ENCODE measurements around the gene SMAD9.

The SMAD9 gene

DNA sequence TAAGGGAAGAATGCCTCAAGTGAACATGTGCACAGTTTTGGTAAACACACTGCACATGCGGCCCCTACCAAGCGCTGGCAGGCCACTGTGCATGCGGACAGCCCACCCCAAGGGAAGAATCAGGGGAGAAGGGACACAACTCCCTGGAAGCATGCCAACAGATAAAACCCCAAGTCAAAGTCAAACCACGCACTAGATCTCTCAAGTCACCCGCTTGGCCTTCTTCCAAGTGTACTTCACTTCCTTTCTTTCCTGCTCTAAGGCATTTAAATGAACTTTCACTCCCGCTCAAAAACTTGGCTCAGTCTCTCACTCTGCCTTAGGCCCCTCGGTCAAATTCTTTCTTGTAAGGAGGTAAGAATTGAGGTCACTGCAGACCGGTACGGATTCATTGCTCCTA lies 105.6 kb downstream of the SMAD9 start:
- DNase-seq, result no peak

DNA sequence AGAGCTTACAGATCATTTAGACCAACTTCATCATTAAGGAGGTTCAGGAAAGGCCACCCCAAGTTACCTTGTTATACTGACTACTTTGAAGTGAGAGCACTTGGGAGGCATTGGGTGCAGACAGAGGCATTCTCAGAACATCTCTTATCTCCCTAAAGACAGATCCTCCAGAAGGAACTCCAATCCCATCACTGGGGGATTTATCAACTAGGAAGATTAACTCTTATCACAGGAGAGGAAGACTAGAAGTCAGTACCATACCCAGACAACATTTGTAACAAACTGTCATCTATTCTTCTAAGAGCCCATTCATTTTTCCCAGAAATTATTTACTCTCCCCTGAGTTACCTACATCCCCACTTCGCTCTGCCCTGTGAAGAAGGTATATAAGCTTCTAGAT lies 106.8 kb downstream of the SMAD9 start:
- no peak for DNase-seq

GRCh38 chr13:36807616-36808015 lies 112.4 kb downstream of the SMAD9 start:
- DNase-seq, result no peak

- DNase-seq, result no peak
Observed at GRCh38 chr13:36806102-36806501, 113.9 kb downstream of the SMAD9 start.

GRCh38 chr13:36804588-36804987 lies 115.5 kb downstream of the SMAD9 start:
- DNase-seq, result no peak

DNA sequence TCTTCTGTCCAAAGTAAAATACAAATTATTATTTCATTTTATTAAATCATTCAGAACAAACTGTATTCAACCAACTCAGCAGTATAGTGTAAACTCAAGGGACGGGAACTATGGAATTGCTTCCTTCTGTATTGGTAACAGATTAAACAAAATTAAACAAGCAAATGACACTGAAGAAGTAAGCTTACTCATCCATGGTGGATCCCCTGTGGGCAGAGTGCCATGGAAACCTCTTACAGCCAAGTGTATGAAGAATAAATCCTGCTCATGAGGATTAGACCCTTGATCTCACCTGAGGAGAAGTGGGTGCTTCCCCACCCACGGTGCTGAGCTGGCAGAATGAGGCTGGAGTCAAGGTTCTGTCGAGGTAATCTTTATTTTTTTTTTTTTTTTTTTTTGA lies 119.0 kb downstream of the SMAD9 start:
- no peak for DNase-seq

GRCh38 chr13:36796052-36796451 lies 124.0 kb downstream of the SMAD9 start:
- no peak for DNase-seq

DNA sequence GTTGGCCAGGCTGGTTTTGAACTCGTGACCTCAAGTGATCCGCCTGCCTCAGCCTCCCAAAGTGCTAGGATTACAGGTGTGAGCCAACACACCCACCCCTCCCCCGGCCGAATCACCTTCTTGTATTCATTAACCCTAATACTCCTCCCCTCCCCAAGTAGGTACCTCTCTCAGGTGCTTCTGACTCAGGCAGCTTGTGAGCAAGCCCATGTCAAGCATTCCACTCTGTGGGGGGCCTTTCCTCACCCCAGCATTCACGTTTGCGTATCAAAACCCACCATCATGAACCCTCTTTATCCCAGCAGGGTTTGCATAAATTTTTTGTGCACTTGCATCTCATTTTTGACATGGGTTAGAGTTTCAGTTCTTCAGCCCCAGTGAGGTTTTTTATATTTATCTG lies 124.6 kb downstream of the SMAD9 start:
- DNase-seq, result no peak
